Heart right ventricle (tissue), 16 donors: Measurements from ENCODE around the gene PPP4R1. TPM values are rescaled to one million over a fixed set of nuclear protein-coding genes. Genes with fewer than 3 reads are reported as not detected.
A peak's percentile ranks its signal among the peaks of the same experiment; 100 is the strongest.

ENCODE experiments used
- ATAC-seq, 8 donors: fragments of 200-7000 bp; cut with Tn5 transposase; one replicate each; pipeline ENCODE4 v1.9.1; 2020; ENCODE audit warnings: mild to moderate bottlenecking in 8 of 8, moderate library complexity in 8 of 8, moderate number of reproducible peaks in 1 of 8
- DNase-seq, 2 donors: peaks; one replicate each; pipeline ENCODE4 v3.0.0-alpha.2; 2020
- H3K27ac ChIP-seq, 10 donors: fragments of 200-600 bp; sonication (generic) in 2 of 10; one replicate each; pipeline versions ENCODE4 v1.5.0 to v1.8.0; 2020 to 2022; ENCODE audit warnings: mild to moderate bottlenecking in 3 of 10
- H3K27me3 ChIP-seq, 7 donors: fragments of 200-600 bp; one replicate each; pipeline ENCODE4 v1.8.0; 2021 to 2022; ENCODE audit warnings: mild to moderate bottlenecking in 2 of 7
- H3K36me3 ChIP-seq, 9 donors: fragments of 200-600 bp; sonication (generic) in 1 of 9; one replicate each; pipeline versions ENCODE4 v1.5.0 to v1.8.0; 2020 to 2022; ENCODE audit warnings: mild to moderate bottlenecking in 2 of 9
- H3K4me1 ChIP-seq, 9 donors: fragments of 200-600 bp; sonication (generic) in 1 of 9; one replicate each; pipeline versions ENCODE4 v1.5.0 to v1.8.0; 2020 to 2022; ENCODE audit warnings: mild to moderate bottlenecking in 4 of 9
- H3K4me3 ChIP-seq, 10 donors: fragments of 200-600 bp; sonication (generic) in 2 of 10; one replicate each; pipeline versions ENCODE4 v1.5.0 to v1.8.0; 2020 to 2022; ENCODE audit warnings: mild to moderate bottlenecking in 7 of 10, moderate library complexity in 2 of 10
- H3K9me3 ChIP-seq, 11 donors: fragments of 200-600 bp in 10 of 11; sonication (generic) in 2 of 11; one replicate each; pipeline versions ENCODE4 v1.5.0 to v1.8.0; 2013 to 2022; ENCODE audit warnings: mild to moderate bottlenecking in 2 of 11, control low read depth in 1 of 11, moderate library complexity in 1 of 11
- WGBS, 2 donors: extraction: QIAGEN DNeasy Blood & Tissue Kit; methylation state at CpG; one replicate each; pipeline ENCODE4 v1.1.7; 2013; ENCODE audit warnings: inconsistent platforms in 1 of 2; 5-methylcytosine and 5-hydroxymethylcytosine counted together
- intact Hi-C, 10 donors: fragments of 100-400 bp; cut with DNase I; formaldehyde crosslinking; loops; one replicate each; pipeline versions ENCODE4 v1.11.1 to v1.14.2; 2022
- polyA plus RNA-seq, 2 donors: library from polyadenylated mRNA; stranded (reverse); fragments of 200-250 nt; gene quantifications; one replicate each; pipeline ENCODE4 v1.2.3, GENCODE V29; 2013
- total RNA-seq, 10 donors: library from RNA; stranded (reverse); fragmentation: NEBNext Ultra II Directional in 3 of 10; extraction: Animal tissue kit (Norgen Biotek cat#: 25700) in 3 of 10; gene quantifications; one replicate each; pipeline versions ENCODE4 v1.2.1 to v1.2.4, GENCODE V29; 2021 to 2023
- TF ChIP-seq, protein P1 (sequence below), 9 donors: fragments of 200-600 bp; sonication (generic) in 2 of 9; IDR thresholded peaks; one replicate each; pipeline versions ENCODE4 v1.5.0 to v1.8.0; 2021 to 2022; ENCODE audit warnings: antibody characterized with exemption in 9 of 9, mild to moderate bottlenecking in 5 of 9, moderate library complexity in 1 of 9
- donor health status: Arrhythmogenic right ventricular cardiomyopathy.
- donor health status: ischemic (EF 13 %, LVEDD 7.1; RV severe dilation, severe dysfunction).
- donor health status: healthy with polysubstance abuse.
- donor health status: DM: no; HTN: yes; CAD: no.
- donor health status: DM: no; HTN: no; CAD: no.
- donor health status: ischemic (EF 25% LVEDD 6.9; RV normal size, moderate dysfunction).
- donor health status: ischemic (EF 25% LVEDD 5.7; RV mildly dilated, moderate dysfunction).
- donor health status: healthy.
- donor health status: DM: yes; HTN: yes; CAD: no.
- donor health status: Ischemic cardiomyopathy.
- donor health status: ischemic (EF 35%, LVEDD 5.7; RV mildly dilated, moderate dysfunction).
- donor health status: nonischemic (EF 11% LVEDD 7.7; RV severe dilation, severe dysfunction).
- donor health status: DM: yes; HTN: yes; CAD: no.
- donor health status: PGD.
- donor health status: ischemic (EF 29% LVEDD 5.4; RV normal size, mild dysfunction).
- donor health status: nonischemic (EF 23%, LVEDD 6.1; RV moderate dilation, normal function).

The PPP4R1 gene
- total and polyA plus RNA-seq, 12 donors: 24.7 to 87.4 (median 60.4) TPM

DNA sequence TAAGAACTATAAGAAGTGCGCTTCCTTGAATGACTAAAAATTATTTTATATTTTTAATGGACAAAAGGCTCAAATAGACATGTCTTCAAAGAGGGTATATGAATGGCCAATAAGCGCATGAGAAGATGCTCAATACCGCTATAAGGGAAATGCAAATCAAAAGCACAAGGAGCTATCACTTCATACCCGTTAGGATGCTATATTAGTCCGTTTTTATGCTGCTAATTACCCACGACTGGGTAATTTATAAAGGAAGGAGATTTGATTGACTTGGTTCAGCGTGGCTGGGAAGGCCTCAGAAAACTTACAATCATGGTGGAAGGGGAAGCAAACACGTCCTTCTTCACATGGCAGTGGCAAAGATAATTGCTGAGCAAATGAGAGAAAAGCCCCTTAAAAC is 20.5 kb upstream of the PPP4R1 start:
- Histone ChIP-seq H3K27me3 (no peaks in the 10 kb centered on the region), H3K4me1 (peaks cover 0 to 6% (median 0%) of the 10 kb centered on the region in 9 donors), H3K36me3 (no peaks in the 10 kb centered on the region), H3K9me3 (no peaks in the 10 kb centered on the region), H3K4me3 (no peak overlapping the region), H3K27ac (no peak overlapping the region)
- intact Hi-C loops: no loop called here
- DNase-seq: no peak
- no peak for ATAC-seq
- 94 to 96% methylated on average over 8 of the region's 8 CpGs for WGBS, 2 donors
- TF ChIP-seq, protein P1, sequence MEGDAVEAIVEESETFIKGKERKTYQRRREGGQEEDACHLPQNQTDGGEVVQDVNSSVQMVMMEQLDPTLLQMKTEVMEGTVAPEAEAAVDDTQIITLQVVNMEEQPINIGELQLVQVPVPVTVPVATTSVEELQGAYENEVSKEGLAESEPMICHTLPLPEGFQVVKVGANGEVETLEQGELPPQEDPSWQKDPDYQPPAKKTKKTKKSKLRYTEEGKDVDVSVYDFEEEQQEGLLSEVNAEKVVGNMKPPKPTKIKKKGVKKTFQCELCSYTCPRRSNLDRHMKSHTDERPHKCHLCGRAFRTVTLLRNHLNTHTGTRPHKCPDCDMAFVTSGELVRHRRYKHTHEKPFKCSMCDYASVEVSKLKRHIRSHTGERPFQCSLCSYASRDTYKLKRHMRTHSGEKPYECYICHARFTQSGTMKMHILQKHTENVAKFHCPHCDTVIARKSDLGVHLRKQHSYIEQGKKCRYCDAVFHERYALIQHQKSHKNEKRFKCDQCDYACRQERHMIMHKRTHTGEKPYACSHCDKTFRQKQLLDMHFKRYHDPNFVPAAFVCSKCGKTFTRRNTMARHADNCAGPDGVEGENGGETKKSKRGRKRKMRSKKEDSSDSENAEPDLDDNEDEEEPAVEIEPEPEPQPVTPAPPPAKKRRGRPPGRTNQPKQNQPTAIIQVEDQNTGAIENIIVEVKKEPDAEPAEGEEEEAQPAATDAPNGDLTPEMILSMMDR (IDR thresholded peaks at IDR 0.05): no peak

DNA sequence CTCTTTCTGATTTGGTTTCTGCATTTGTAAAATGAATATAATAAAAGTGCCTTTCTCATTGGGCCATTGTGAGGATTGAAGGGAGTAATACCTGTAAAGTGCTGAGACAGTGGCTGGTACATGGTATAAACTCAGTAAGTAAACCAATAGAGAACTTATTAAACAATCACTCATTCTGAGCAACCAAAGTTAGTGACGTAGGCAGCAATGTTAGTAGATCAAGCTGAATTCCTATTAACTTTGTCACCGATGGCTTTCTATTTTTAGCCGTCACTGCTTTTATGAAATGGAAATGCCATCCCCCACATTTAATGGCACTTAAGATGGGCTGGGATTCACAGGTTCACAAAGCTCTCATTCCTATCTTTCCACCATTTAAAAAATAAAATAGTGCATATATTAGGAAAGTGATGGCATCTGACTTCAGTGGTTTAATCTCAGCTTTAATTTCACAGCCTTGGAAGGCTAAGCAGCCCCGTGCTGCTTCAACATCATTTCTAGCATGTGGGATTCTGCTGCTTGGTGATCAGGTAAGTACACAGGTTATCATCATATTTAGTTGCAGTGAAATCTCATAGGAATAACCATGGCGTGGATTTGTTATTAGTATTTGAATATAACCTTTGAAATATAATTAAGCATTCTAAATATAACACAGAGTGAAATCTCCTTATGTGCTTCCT is 17.6 kb upstream of the PPP4R1 start:
- ATAC-seq (peak in 2 of 8 donors; percentile 41 to 53), DNase-seq (no peak)
- TF ChIP-seq, protein P1 (IDR thresholded peaks at IDR 0.05): no peak
- WGBS, 2 donors: 43 to 47% methylated on average over 5 of the region's 5 CpGs
- H3K27ac ChIP-seq: no peak overlapping the region
- H3K4me3 ChIP-seq: no peak overlapping the region
- intact Hi-C loops: no loop called here
- no peaks in the 10 kb centered on the region for H3K27me3 ChIP-seq
- peaks cover 0 to 6% (median 0%) of the 10 kb centered on the region in 9 donors for H3K4me1 ChIP-seq
- H3K36me3 ChIP-seq: no peaks in the 10 kb centered on the region
- H3K9me3 ChIP-seq: no peaks in the 10 kb centered on the region

DNA sequence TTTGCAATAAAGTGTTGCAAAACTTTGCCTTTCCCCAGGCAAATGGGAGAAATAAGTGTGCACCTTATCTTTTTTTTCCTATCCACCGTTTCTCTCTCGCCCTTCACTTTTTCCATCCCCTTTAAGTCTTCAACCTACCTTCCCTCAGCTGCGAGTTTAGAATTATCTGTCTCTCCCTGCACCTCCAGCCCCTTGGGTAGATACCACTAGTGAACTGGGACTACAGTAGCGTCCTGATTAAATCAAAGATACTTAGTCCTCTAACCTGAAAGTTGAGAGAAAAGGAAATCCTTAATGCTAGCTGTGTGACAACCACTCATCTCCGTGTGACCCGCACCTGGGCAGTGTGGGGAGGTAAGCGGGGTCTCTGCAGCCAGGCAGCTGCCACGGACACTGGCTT is 16.1 kb upstream of the PPP4R1 start:
- TF ChIP-seq, protein P1 (IDR thresholded peaks at IDR 0.05): no peak
- Histone ChIP-seq H3K4me1 (peaks cover 0 to 6% (median 0%) of the 10 kb centered on the region in 9 donors), H3K27me3 (no peaks in the 10 kb centered on the region), H3K27ac (no peak overlapping the region), H3K4me3 (no peak overlapping the region), H3K9me3 (no peaks in the 10 kb centered on the region), H3K36me3 (no peaks in the 10 kb centered on the region)
- ATAC-seq (no peak), DNase-seq (no peak)
- intact Hi-C loops: no loop called here
- 78 to 80% methylated on average over 8 of the region's 8 CpGs for WGBS, 2 donors

DNA sequence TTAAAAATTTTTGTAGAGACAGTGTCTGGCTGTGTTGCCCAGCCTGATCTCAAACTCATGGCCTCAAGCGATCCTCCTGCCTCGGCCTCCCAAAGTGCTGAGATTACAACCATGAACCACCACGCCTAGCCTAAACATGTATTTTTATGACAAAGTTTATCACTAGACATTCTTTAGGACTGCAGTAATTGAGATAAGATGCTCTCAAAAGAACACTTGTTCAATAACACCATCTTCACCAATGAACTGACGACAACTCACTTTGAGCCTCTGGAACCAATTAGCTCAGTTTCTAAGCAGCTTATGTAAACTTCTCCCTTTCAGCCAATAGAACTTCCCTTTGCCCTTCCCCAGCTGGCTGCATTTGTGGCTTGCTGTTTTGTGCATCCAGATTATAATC is 15.3 kb upstream of the PPP4R1 start:
- H3K9me3 ChIP-seq: no peaks in the 10 kb centered on the region
- H3K4me1 ChIP-seq: peaks cover 0 to 6% (median 0%) of the 10 kb centered on the region in 9 donors
- DNase-seq (no peak), ATAC-seq (peak in 3 of 8 donors; percentile 42 to 50 (median 49))
- no peak overlapping the region for H3K27ac ChIP-seq
- H3K27me3 ChIP-seq: no peaks in the 10 kb centered on the region
- TF ChIP-seq, protein P1 (IDR thresholded peaks at IDR 0.05): no peak
- H3K4me3 ChIP-seq: no peak overlapping the region
- intact Hi-C loops: no loop called here
- WGBS, 2 donors: 73 to 78% methylated on average over 4 of the region's 4 CpGs
- no peaks in the 10 kb centered on the region for H3K36me3 ChIP-seq
